HepG2 (cell line): Measurements from ENCODE around the gene ABHD2. TPM values are rescaled to one million over a fixed set of nuclear protein-coding genes. Genes with fewer than 3 reads are reported as not detected.

Source experiments
- ATAC-seq: fragments of 200-7000 bp; cut with Tn5 transposase; 3 replicates; pipeline ENCODE4 v1.9.1; 2020; ENCODE audit warnings: mild to moderate bottlenecking, moderate library complexity
- BruUV-seq: library from RNA; stranded (reverse); fragments of 400-500 nt; replicated peaks from 2 replicates; lab custom pipeline; 2021; lab: Mats Ljungman, UMichigan
- CTCF ChIA-PET: fragments of 300-600 bp; formaldehyde crosslinking; extraction: SDS; loops from one replicate; lab custom pipeline; 2021; ENCODE audit warnings: low total read pairs, inconsistent platforms, low intra/inter-chr PET ratio; lab: Yijun Ruan, JAX
- POLR2A ChIA-PET: fragments of 350-600 bp; sonication (Branson Sonifier 250); formaldehyde crosslinking; loops from one replicate; lab custom pipeline; 2020; ENCODE audit warnings: antibody characterized with exemption, inconsistent platforms; lab: Yijun Ruan, JAX
- DNase-seq: peaks from one replicate; pipeline ENCODE4 v3.0.0-alpha.2; 2015; ENCODE audit warnings: low spot score
- FAIRE-seq: peaks from 3 replicates; lab custom pipeline; 2011; peaks lifted over from hg19 to GRCh38; lab: Jason Lieb, UNC
- H2AFZ ChIP-seq: one replicate; pipeline ENCODE4 v1.6.1; 2011; ENCODE audit warnings: low read length, inconsistent platforms
- H3K27ac ChIP-seq: fragments of 300-600 bp; 3 replicates; pipeline ENCODE4 v1.8.0; 2011; ENCODE audit warnings: mixed run types, mild to moderate bottlenecking, mixed read lengths, low read length, inconsistent platforms; ENCODE audit not compliant: insufficient read depth; ENCODE audit errors: extremely low read length
- H3K27me3 ChIP-seq, 2 experiments: fragments of 200-600 bp in 1 of 2; 2 replicates in 1 of 2; 3 replicates in 1 of 2; pipeline versions ENCODE4 v1.6.0 to v1.8.0; 2011; ENCODE audit warnings: low read length in 2 of 2, mild to moderate bottlenecking in 2 of 2, moderate library complexity in 2 of 2, inconsistent platforms in 1 of 2; ENCODE audit not compliant: insufficient read depth in 2 of 2, control insufficient read depth in 1 of 2
- H3K36me3 ChIP-seq, 2 experiments: fragments of 200-600 bp in 1 of 2; replicated peaks in 1 of 2; 2 replicates in 1 of 2; 3 replicates in 1 of 2; pipeline versions ENCODE4 v1.5.1 to v1.8.0; 2011; ENCODE audit warnings: low read length in 2 of 2, inconsistent platforms in 1 of 2; ENCODE audit not compliant: insufficient read depth in 2 of 2, control insufficient read depth in 1 of 2
- H3K4me1 ChIP-seq: 2 replicates; pipeline ENCODE4 v1.5.1; 2012; ENCODE audit warnings: low read length, inconsistent platforms; ENCODE audit not compliant: insufficient read depth
- H3K4me2 ChIP-seq: 2 replicates; pipeline ENCODE4 v1.6.0; 2011; ENCODE audit warnings: low read depth, low read length, inconsistent platforms
- H3K4me3 ChIP-seq, 3 experiments: fragments of 200-600 bp in 1 of 3; sonication (generic), shearing (Covaris generic) in 1 of 3; replicated peaks in 1 of 3; 2 replicates each; pipeline ENCODE4 v1.5.1; 2011 to 2016; ENCODE audit warnings: low read length in 3 of 3, inconsistent platforms in 2 of 3, low read depth in 2 of 3, mild to moderate bottlenecking in 2 of 3, control low read depth in 1 of 3, mixed read lengths in 1 of 3; ENCODE audit not compliant: insufficient read depth in 1 of 3
- H3K79me2 ChIP-seq: one replicate; pipeline ENCODE4 v1.6.1; 2011; ENCODE audit warnings: low read length, inconsistent platforms; ENCODE audit not compliant: insufficient read depth
- H3K9ac ChIP-seq: 2 replicates; pipeline ENCODE4 v1.6.0; 2011; ENCODE audit warnings: mild to moderate bottlenecking, low read depth, low read length, inconsistent platforms; ENCODE audit not compliant: insufficient read depth
- H3K9me3 ChIP-seq: 2 replicates; pipeline ENCODE4 v1.5.1; 2012; ENCODE audit warnings: mild to moderate bottlenecking, low read length
- H4K20me1 ChIP-seq: 2 replicates; pipeline ENCODE4 v1.6.0; 2011; ENCODE audit warnings: inconsistent platforms, mild to moderate bottlenecking, low read length, moderate library complexity; ENCODE audit not compliant: insufficient read depth
- CENPX ChIP-seq: sonication (generic); formaldehyde crosslinking; IDR thresholded peaks from 2 replicates; pipeline ENCODE4 v1.9.0; 2021; ENCODE audit warnings: mild to moderate bottlenecking, missing genetic modification reagents, moderate library complexity
- FOSL2 ChIP-seq: sonication (generic); formaldehyde crosslinking; IDR thresholded peaks from 2 replicates; pipeline ENCODE4 v1.4.0; 2020; ENCODE audit warnings: missing genetic modification reagents
- FOXA3 ChIP-seq: IDR thresholded peaks from 2 replicates; pipeline ENCODE4 v1.6.1; 2016; ENCODE audit warnings: missing genetic modification reagents, missing compliant biosample characterization
- GATAD2A ChIP-seq: IDR thresholded peaks from 2 replicates; pipeline ENCODE4 v1.6.1; 2016
- KAT8 ChIP-seq: IDR thresholded peaks from 2 replicates; pipeline ENCODE4 v1.6.1; 2016; ENCODE audit warnings: missing genetic modification reagents, missing compliant biosample characterization
- NR2F1 ChIP-seq, 2 experiments: fragments of 450-650 bp in 1 of 2; formaldehyde crosslinking in 1 of 2; IDR thresholded peaks; 2 replicates each; pipeline versions ENCODE4 v1.5.0 to v1.6.1; 2016 to 2020; ENCODE audit warnings: mild to moderate bottlenecking in 1 of 2, missing compliant biosample characterization in 1 of 2, missing genetic modification reagents in 1 of 2, moderate library complexity in 1 of 2
- RARA ChIP-seq: IDR thresholded peaks from 2 replicates; pipeline ENCODE4 v1.6.1; 2016; ENCODE audit warnings: missing genetic modification reagents, missing compliant biosample characterization
- SOX13 ChIP-seq, 3 experiments: fragments of 450-650 bp in 1 of 3; sonication (generic) in 1 of 3; formaldehyde crosslinking in 1 of 3; IDR thresholded peaks in 2 of 3; conservative IDR thresholded peaks in 1 of 3; 2 replicates each; pipeline versions ENCODE4 v1.5.0 to v1.6.1; 2016 to 2020; ENCODE audit warnings: antibody characterized with exemption in 1 of 3, mild to moderate bottlenecking in 1 of 3, missing compliant biosample characterization in 1 of 3, missing genetic modification reagents in 1 of 3, moderate library complexity in 1 of 3
- SP2 ChIP-seq: sonication (generic); formaldehyde crosslinking; IDR thresholded peaks from 2 replicates; pipeline ENCODE4 v1.5.1; 2020; ENCODE audit warnings: mild to moderate bottlenecking, missing genetic modification reagents
- TBL1XR1 ChIP-seq: fragments of 150-350 bp; IDR thresholded peaks from 2 replicates; pipeline ENCODE4 v1.6.1; 2014; ENCODE audit warnings: borderline replicate concordance, low read length; ENCODE audit not compliant: partially characterized antibody
- TBX3 ChIP-seq: fragments of 450-650 bp; IDR thresholded peaks from 2 replicates; pipeline ENCODE4 v1.6.1; 2017; ENCODE audit warnings: antibody characterized with exemption, mild to moderate bottlenecking, inconsistent platforms, borderline replicate concordance
- TCF7 ChIP-seq: sonication (generic); IDR thresholded peaks from 2 replicates; pipeline ENCODE4 v1.6.1; 2016; ENCODE audit warnings: antibody characterized with exemption, low read depth
- TEAD3 ChIP-seq: optimal IDR thresholded peaks from 2 replicates; pipeline ENCODE3; 2016; ENCODE audit warnings: borderline replicate concordance
- ZBTB21 ChIP-seq: sonication (generic); formaldehyde crosslinking; IDR thresholded peaks from 2 replicates; pipeline ENCODE4 v1.4.0; 2020; ENCODE audit warnings: missing genetic modification reagents
- ZBTB33 ChIP-seq: sonication (generic); formaldehyde crosslinking; IDR thresholded peaks from 2 replicates; pipeline ENCODE4 v1.4.0; 2020; ENCODE audit warnings: missing genetic modification reagents
- ZBTB38 ChIP-seq: sonication (generic); formaldehyde crosslinking; IDR thresholded peaks from 2 replicates; pipeline ENCODE4 v1.5.1; 2020; ENCODE audit warnings: mild to moderate bottlenecking, missing genetic modification reagents
- ZNF124 ChIP-seq: sonication (generic); formaldehyde crosslinking; IDR thresholded peaks from 2 replicates; pipeline ENCODE4 v1.4.0; 2020; ENCODE audit warnings: missing genetic modification reagents
- ZNF740 ChIP-seq: sonication (generic); formaldehyde crosslinking; IDR thresholded peaks from 2 replicates; pipeline ENCODE4 v1.4.0; 2020; ENCODE audit warnings: missing genetic modification reagents
- WGBS: methylation state at CpG from one replicate; pipeline ENCODE4 v1.1.6; 2017; ENCODE audit warnings: low lambda C conversion rate; 5-methylcytosine and 5-hydroxymethylcytosine counted together
- in situ Hi-C: cut with HindIII; loops from 2 replicates; pipeline ENCODE4 v1.10.0; 2017; ENCODE audit warnings: low pct_unique_long_range_greater_than_20kb; ENCODE audit not compliant: extremely low pct_ligation_motif_present
- intact Hi-C: fragments of 100-400 bp; cut with micrococcal nuclease; formaldehyde crosslinking; loops from one replicate; pipeline ENCODE4 v1.10.0; 2022; ENCODE audit not compliant: unreplicated experiment
- polyA plus RNA-seq, 8 experiments: library from polyadenylated mRNA; depleted of rRNA in 3 of 8; stranded (reverse) in 7 of 8; unstranded in 1 of 8; fragments of >200 nt; fragmentation: Illumina TruSeq in 4 of 8; extraction: Trizol in 4 of 8; gene quantifications; 2 replicates each; pipeline versions ENCODE4 v1.2.1 to v1.2.3, GENCODE V29; 2011 to 2016; ENCODE audit warnings: low read depth in 4 of 8, missing spikeins in 1 of 8, mixed read lengths in 1 of 8; ENCODE audit not compliant: insufficient read depth in 1 of 8
- total RNA-seq, 5 experiments: library from RNA; depleted of rRNA; stranded (reverse); fragments of >200 nt; fragmentation: Illumina TruSeq; extraction: Trizol; gene quantifications; 2 replicates each; pipeline ENCODE4 v1.2.3, GENCODE V29; 2016; ENCODE audit warnings: low read depth in 1 of 5
- TF ChIP-seq, protein P1 (sequence below): sonication (generic); formaldehyde crosslinking; IDR thresholded peaks from 2 replicates; pipeline ENCODE4 v1.4.0; 2020; ENCODE audit warnings: missing genetic modification reagents

ABHD2 gene
- total and polyA plus RNA-seq, 2 of the 13 experiments (the other 11 are each of a cell fraction or from before 2014, with no cell fraction given): 14.8 to 22.4 TPM

DNA sequence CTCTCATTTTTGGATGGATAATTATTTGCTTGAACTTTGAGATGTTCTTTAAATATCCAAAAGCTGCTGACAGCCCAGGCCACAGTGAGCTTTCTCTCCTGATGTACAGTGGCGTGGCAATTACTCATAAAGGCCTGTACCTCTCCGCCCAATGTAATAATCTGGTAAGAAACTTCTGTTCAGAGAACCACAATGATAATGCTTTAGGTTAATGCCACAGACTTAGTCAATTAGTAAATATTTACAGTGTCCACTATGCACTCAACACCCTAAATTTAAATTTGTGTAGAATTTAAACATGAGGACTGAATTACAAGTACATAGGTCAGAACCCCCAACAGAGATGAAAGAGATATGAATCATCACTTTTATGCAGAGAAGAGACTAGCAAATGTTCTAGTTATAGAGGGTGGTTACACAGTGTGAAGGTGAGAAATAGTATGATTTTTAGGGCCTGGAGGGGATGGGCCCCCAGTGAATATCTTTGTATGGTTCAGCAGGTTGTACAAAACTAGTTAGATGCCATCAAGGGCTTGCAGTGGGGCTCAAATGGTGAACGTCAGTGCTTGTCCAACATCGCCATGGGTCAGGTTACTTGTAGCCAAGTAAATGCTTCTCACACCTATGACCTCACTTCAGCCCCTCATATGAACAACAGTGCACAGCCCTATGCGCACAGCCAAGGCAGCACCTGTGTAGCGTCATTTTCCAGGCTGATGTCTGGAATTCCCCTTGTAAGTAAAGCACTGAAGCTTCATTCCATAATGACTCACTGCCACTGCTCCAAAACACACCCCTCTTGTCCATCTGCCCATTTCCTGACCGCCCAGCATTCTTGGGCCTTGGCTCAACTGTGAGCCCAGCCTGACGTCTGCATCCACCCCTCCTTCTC, 13.3 kb downstream of the ABHD2 start:
- H3K9ac ChIP-seq: no peak overlapping the region
- ATAC-seq (peak; percentile 70), FAIRE-seq (peak; percentile 8), DNase-seq (peak; percentile 45)
- no peaks in the 10 kb centered on the region for H3K9me3 ChIP-seq
- no peaks in the 10 kb centered on the region for H3K27me3 ChIP-seq
- no peak overlapping the region for H3K4me3 ChIP-seq
- intact Hi-C loops (no loop called here), in situ Hi-C loops (no loop called here)
- H3K4me2 ChIP-seq: peak overlapping the region; percentile 2
- H4K20me1 ChIP-seq: no peaks in the 10 kb centered on the region
- no peak overlapping the region for H2AFZ ChIP-seq
- H3K36me3 ChIP-seq: peaks cover 3 to 7% of the 10 kb centered on the region in 2 experiments; a peak in 3 of 5 replicates
- 88% methylated on average over 8 of the region's 8 CpGs for WGBS
- CTCF ChIA-PET: no interaction called here
- POLR2A ChIA-PET: interaction anchor here (0.9 to 6.0 kb wide), 4 partner anchors 11 to 37 kb away, joined by 3 to 38 read pairs (median 4); partner anchors contain the start of gene ABHD2
- peaks cover 14% of the 10 kb centered on the region for H3K79me2 ChIP-seq
- H3K4me1 ChIP-seq: peaks cover 60% of the 10 kb centered on the region
- no TSS peak for BruUV-seq
- H3K27ac ChIP-seq: peak overlapping the region; percentile 21
- TF ChIP-seq ZBTB38 (CRISPR knock-in tag) (peak; percentile 89), SOX13 (IDR thresholded peaks at IDR 0.05) (no peak), SOX13 (CRISPR knock-in tag; conservative IDR thresholded peaks at IDR 0.05 in 1 of 2, IDR thresholded peaks at IDR 0.05 in 1 of 2) (peak in 1 of 2 experiments; percentile 12; a peak in 1 of 4 replicates), TBL1XR1 (no peak), ZBTB21 (peak; percentile 62; the same call in 1 of the 2 replicates), ZBTB33 (CRISPR knock-in tag) (peak; percentile 61; the same call in 1 of the 2 replicates), SP2 (CRISPR knock-in tag) (no peak), FOXA3 (CRISPR knock-in tag) (peak; percentile 52; the same call in 1 of the 2 replicates), ZNF740 (CRISPR knock-in tag) (no peak), TEAD3 (CRISPR knock-in tag) (peak; percentile 31), CENPX (CRISPR knock-in tag) (no peak), FOSL2 (CRISPR knock-in tag) (peak; percentile 63; the same call in 1 of the 2 replicates), TCF7 (0 out of 2 replicates have a peak, but pooled peaks have one; percentile 4), RARA (CRISPR knock-in tag) (peak; percentile 29; the same call in 1 of the 2 replicates), ZNF124 (no peak), TBX3 (peak; percentile 25; the same call in 1 of the 2 replicates), GATAD2A (CRISPR knock-in tag) (0 out of 2 replicates have a peak, but pooled peaks have one; percentile 15), NR2F1 (CRISPR knock-in tag; IDR thresholded peaks at IDR 0.05) (peak in 1 of 2 experiments; percentile 56; a peak in 1 of 4 replicates), KAT8 (CRISPR knock-in tag) (0 out of 2 replicates have a peak, but pooled peaks have one; percentile 25)
- TF ChIP-seq, protein P1, sequence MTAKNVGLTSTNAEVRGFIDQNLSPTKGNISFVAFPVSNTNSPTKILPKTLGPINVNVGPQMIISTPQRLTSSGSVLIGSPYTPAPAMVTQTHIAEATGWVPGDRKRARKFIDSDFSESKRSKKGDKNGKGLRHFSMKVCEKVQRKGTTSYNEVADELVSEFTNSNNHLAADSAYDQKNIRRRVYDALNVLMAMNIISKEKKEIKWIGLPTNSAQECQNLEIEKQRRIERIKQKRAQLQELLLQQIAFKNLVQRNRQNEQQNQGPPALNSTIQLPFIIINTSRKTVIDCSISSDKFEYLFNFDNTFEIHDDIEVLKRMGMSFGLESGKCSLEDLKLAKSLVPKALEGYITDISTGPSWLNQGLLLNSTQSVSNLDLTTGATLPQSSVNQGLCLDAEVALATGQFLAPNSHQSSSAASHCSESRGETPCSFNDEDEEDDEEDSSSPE (CRISPR knock-in tag): no peak
